Hypothalamus (tissue), 51 donors: ENCODE measurements around the gene SNHG17.
A peak's percentile ranks its signal among the peaks of the same experiment; 100 is the strongest.
"Not testable (repeated sequence)": the region's sequence is repeated elsewhere in the genome, so short reads cannot be mapped to it uniquely, and the experiment has no call there.

ENCODE experiments used
- DNase-seq, 51 donors: peaks; one replicate each; lab custom pipeline; 2025; lab: John Stamatoyannopoulos, UW

SNHG17 gene

DNA sequence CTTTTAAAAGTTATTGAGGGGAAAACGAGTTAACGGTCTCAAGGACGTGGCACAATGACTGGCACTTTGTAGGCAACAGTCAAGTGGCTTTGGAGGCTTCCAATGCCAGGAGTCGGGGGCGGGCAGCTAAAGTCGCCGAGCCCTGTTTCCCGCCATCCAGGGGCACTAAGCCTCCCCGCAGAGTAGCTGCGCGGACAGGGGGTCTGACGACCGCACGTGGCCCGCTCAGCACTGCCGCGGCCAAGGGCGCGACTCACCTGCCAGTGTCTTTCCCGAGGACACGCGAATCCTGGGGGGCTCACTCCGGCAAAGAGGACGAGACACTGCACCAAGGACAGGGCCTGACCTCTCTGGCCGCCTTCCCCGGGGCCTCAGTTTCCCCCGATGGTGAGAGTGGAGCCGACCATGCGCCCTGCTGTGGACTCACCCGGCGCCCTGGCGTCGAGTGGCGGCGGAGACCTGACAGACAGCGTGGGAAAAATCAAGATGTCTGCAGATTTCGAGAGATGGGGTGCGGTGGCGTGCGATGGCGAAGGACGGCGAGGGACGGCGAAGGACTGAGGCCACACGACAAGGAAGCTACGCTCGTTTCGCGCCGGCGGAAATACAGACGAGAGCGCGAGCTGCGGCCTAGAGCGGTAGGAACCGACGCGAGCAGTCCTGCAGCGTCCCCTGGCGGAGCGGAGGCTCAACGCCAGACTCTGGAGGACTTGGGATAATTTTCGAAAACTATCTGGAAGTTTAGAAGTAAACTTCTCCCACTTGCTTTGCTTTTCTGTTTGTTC lies at the start of gene SNHG17:
Gene SNHG17 (minus strand): TSS at position 559 of the 785 bp plus-strand sequence.
- DNase-seq, result peak; percentile 8 to 90 (median 76)

DNA sequence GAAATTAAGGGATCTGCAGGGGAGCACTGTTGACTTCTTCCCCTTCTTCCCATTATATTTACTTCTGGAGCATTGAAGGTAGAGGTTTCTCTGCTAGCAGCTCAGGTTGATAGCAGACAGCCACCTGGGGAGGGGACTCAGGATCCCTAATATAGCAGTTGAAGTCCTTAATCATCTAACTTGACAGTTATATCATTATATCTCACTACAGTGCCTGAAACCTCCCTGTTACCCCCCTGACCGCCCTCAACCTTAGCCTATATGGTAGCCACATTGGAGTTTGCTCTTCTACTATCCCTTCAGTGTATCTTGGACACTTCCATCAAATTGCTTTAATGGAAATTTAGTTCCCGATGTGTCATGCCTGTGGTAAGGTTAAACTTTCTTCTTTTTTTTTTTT lies 44.5 kb upstream of the SNHG17 start:
- no peak for DNase-seq

DNA sequence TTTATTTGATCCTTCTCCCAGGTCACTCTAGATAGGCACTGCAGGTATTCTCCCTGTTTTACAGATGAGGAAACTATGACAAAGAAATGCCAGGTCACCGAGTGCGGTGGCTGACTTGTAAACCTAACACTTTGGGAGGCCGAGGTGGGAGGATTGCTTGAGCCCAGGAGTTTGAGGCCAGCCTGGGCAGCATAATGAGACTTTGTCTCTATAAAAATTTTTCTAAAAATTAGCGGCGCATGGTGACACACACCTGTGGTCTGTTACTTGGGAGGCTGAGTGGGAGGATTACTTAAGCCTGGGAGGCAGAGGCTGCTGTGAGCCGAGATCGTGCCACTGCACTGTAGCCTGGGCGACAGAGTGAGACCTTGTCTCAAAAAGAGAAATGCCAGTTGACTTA lies 42.6 kb upstream of the SNHG17 start:
- DNase-seq, result no peak

DNA sequence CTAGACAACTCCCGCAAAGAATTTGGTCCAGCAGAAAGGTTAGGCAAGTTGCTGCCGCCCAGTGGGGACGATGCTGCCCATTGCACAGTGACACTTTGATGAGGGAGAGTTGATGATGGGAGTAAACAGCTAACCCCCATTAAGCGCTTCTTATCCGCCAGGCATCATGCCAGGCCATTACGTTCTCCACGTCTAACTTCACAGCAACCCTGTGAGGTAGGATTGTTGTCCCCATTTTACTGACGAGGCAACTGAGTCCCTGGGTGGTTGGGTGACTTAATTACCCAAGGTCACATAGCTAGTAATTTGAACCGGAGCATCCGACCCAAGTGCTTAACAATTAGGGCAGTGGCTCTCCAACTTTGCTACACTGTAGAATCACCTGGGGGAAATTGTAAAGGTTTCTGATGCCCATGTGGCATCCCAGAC lies 38.3 kb upstream of the SNHG17 start:
- DNase-seq, result peak in 5 of 51 donors; percentile 23 to 30 (median 27)

DNA sequence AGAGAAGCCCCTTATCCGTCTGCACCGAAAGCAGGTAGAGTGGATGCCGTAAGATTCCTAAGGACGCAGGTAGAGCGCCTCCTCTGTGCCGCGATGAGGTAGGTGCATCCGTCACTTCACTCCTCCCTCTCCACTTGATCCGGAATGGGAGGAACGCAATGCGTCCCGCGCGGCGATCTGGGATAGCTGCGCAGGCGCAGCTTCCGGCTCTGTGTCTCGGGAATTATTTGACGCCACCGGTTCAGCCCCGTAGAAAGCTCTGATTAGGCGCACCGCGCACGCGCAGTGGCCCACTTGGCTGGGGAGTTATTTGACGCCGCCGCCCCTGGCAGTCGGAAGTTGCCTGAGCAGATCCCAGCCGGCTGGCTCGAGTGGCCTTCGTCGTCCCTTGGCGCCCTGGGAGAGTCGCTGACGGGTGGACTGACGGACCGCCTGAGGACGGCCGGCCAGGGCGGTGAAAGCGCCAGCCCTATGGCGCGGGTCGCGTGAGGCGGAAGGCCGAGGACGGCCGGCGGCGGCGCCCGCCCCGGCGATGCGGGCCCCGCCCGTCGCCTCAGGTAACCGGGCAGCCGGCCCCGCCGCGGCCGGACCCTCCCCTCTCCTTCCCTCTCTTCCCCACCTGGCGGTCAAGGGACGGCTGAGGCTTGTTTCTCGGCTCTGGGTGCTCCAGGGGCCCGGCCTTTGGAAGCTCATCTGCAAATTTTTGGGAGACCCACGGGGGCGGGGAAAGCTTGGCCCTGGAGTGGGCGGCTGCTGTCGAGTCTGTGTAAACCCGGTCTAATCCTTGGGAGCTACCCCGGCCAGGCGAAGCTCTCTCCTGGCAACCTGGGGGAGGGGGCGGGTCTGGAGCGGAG lies 37.6 kb upstream of the SNHG17 start, which contains the start of gene RALGAPB:
Gene RALGAPB (plus strand): TSS at position 331 of the 854 bp plus-strand sequence. CDS start 15,590 bp downstream, outside the sequence.
- DNase-seq, result peak; percentile 80 to 99 (median 95)

DNA sequence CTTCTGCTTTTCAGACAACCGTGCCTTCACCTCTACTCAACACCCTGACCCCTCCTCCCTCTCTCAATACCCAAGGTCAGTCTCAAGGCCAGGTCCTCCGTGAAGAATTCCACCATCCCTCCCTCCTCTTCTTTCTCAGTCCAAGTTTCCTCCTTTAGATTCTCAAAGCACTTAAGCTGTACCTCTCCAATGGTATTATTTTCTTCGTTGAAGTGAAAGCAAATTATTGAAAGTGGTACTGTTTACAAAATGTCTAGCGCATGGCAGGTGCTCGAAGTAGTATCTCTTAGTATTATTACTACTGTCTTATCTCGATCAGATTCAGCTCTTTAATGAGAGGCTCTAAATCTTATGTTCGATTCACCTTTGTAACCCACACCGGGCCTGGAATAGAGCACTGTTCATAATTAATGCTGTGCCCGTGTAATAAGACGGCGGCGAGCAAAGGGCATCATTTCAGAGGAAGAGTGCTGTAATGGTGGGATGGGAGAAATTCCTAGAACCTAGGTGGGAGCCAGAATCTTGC lies 36.9 kb upstream of the SNHG17 start:
- DNase-seq, result no peak

DNA sequence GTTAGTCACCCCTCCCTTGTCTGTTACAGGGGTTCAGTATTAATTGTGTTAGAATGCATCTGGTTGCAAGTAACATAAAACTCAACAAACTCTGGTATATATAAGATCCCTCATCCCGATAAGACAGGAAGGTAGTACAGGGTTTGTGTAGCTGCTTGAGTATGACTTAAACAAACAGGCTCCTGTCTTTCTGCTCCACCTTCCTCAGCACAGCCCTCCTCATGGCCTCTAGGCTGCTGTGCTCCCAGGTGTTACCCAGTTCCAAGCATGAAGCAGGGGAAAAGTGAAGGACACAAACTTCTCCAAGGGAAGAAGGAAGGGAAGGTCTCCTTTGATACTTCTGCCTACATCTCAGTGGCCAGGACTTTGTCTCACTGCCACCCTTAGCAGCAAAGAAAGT lies 36.1 kb upstream of the SNHG17 start:
- no peak for DNase-seq

DNA sequence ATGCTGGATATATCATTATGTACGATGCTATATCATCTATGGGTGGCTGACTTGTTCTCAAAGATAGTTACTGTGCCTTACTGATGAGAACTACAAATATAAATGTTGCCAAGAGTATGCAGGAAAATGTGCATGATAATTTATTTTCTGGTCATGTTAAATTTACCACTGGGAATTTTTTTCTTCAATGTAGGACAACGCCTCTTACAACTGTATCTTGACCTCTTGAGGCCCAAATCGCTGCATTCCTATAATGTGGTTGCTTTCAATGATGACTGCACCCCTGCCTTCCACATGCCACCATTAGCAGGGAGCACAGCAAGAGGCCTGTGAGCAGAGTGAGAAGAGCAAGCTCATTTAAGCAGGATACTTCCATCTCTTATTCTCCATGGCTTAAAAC lies 31.9 kb upstream of the SNHG17 start:
- no peak for DNase-seq

DNA sequence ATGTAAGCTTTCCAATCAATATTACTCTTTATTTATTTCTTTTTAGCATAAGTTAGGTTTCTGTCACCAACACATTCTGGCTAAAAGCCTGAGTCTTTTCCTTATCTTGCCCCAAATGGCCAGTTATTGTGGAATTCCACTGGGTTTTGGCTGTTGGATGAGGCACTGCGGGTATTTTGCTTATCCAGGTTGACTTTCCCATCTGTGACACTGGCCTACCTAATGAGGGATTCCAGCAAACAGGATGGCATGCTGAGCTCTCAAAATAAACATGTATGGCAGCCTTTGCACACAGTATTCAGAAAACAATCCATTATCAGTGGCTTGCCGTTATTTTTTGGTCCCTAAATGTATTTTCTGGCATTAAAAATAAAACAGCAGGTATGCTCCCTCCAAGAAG lies 31.0 kb upstream of the SNHG17 start:
- no peak for DNase-seq

DNA sequence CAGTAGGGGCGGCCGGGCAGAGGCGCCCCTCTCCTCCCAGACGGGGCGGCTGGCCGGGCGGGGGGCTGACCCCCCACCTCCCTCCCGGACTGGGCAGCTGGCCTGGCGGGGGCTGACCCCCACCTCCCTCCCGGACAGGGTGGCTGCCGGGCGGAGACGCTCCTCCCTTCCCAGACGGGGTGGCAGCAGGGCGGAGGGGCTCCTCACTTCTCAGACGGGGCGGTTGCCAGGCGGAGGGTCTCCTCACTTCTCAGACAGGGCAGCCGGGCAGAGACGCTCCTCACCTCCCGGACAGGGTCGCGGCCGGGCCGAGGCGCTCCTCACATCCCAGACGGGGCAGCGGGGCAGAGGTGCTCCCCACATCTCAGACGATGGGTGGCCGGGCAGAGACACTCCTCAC lies 26.4 kb upstream of the SNHG17 start:
- DNase-seq, result not testable (repeated sequence)

DNA sequence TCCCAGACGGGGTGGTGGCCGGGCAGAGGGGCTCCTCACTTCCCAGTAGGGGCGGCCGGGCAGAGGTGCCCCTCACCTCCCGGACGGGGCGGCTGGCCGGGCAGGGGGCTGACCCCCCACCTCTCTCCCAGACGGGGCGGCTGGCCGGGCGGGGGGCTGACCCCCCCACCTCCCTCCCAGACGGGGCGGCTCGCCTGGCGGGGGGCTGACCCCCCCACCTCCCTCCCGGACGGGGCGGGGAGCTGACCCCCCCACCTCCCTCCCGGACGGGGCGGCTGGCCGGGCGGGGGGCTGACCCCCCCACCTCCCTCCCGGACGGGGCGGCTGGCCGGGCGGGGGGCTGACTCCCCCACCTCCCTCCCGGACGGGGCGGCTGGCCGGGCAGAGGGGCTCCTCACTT lies 26.0 kb upstream of the SNHG17 start:
- DNase-seq, result not testable (repeated sequence)

DNA sequence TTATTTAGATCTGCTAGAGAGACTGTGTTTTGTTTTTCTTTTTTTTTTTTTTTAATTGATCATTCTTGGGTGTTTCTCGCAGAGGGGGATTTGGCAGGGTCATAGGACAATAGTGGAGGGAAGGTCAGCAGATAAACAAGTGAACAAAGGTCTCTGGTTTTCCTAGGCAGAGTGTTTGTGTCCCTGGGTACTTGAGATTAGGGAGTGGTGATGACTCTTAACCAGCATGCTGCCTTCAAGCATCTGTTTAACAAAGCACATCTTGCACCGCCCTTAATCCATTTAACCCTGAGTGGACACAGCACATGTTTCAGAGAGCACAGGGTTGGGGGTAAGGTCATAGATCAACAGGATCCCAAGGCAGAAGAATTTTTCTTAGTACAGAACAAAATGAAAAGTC lies 25.5 kb upstream of the SNHG17 start:
- DNase-seq, result not testable (repeated sequence)

DNA sequence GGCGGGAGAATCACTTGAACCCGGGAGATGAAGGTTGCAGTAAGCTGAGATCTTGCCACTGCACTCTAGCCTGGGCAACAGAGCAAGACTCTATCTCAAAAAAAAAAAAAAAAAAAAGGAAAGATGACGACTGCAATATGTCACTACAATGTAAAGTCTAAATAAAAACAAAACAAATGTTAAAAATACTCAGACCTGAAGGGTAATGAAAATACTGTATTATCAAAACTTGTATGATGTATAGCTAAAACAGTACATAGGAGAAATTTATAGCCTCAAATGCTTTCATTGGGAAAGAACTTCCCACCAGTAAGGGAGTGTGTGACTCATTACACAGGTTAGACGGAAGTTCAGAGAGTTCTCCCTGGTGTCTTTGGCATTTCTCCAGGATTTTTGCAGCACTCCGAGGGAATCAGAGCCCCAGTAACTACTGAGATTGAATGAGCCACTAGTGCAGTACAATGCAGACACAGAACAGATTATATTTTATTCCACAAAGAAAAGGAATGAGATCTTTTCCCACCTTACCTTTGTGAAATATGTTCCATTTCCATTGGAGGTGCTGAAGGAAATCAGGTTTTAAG lies 25.0 kb upstream of the SNHG17 start:
- peak in 1 of 51 donors; percentile 6 for DNase-seq

DNA sequence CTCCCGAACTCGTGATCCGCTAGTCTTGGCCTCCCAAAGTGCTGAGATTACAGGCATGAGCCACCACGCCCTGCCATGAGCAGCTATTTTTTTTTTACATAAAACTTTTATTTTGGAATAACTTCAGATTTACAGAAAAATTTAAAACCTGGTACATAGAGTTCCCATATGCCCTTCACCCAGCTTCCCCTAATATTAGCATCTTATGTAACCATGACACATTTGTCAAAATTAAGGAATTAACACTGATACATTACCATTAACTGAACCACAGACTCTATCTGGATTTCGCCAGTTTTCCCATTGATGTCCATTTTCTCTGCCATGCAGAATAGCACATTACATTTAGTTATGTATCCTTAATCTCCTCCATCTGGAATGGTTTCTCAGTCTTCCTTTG lies 23.2 kb upstream of the SNHG17 start:
- no peak for DNase-seq

DNA sequence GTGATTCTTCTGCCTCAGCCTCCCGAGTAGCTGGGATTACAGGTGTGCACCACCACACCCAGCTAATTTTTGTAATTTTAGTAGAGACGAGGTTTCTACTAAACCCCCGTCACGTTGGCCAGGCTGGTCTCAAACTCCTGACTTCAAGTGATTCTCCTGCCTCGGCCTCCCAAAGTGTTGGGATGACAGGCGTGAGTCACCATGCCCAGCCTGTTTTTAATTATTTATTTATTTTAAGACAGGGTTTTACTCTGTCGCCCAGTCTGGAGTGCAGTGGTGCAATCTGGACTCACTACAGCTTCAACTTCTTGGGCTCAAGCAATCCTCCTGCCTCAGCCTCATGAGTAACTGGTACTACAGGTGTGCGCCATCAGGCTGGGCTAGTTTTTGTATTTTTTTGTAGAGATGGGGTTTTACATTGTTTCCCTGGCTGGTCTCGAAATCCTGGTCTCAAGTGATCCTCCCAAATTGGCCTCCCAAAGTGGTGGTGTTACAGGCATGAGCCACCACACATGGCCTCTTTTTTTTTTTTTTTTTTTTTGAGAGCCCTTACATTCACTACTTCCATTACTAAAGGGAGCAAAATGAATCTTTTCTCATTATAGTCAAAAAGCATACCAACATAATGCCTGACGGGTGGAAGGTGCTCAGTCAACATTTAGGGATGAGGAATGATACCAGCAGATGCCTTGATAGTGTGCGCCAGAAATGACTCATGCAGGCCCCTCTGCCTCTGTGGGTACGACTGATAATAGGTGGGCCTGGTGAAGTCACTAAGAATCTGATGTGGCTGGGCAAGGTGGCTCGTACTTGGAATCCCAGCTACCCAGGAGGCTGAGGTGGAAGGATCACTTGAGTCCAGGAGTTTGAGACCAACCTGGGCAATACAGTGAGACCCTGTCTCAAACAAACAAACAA lies 19.7 kb upstream of the SNHG17 start:
- DNase-seq, result no peak

DNA sequence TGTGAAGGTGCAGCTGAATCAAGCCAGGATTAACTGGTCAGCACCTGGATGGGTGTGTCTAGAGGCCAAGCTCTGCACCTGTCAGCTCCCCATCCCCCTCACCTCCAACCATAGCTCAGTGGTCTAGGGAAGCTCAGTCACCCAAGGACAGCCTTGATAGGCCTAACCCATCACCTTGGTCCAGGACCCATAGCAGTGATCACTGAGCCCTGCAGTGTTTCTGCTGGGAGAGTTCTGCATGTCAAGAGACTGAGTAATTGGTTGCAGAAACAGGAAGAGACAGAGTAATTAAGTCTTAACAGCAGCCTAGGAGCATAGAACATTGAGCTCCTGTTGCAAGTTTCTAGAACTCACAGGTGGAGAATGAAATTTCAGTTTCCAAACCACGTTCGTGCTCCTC lies 18.8 kb upstream of the SNHG17 start:
- peak in 1 of 51 donors; percentile 10 for DNase-seq

DNA sequence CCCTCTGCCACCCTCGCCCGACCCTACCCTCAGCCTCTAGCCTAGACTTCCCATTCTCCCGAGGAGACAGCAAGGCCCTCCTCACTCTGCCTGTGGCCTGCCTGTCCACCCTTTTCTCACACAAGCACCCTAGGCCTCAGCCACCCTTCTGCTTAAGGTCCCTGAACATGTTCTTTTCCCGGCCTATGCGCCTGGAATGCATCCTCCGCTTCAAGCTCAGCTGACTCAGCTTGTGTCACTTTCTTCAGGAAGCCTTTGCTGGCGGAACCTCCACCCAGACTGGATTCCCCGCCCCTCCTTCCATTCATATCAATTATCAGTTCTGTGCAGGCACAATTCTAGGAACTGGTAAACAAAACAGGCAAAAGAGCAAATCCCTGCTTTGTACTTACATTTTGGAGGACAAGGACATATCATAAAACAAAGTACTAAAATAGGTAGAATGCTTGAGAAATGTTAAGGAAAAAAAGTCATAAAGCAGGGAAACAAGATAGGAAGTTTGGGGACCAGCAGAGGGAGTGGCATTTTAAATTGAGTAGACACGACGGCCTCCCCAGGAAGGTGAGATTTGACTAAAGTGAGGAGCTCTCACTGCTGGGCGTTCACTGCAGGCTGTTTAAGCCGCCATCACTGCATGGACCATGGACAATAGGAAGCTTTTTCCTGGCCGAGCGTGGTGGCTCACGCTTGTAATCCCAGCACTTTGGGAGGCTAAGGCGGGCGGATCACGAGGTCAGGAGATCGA lies 17.9 kb upstream of the SNHG17 start:
- DNase-seq, result no peak

DNA sequence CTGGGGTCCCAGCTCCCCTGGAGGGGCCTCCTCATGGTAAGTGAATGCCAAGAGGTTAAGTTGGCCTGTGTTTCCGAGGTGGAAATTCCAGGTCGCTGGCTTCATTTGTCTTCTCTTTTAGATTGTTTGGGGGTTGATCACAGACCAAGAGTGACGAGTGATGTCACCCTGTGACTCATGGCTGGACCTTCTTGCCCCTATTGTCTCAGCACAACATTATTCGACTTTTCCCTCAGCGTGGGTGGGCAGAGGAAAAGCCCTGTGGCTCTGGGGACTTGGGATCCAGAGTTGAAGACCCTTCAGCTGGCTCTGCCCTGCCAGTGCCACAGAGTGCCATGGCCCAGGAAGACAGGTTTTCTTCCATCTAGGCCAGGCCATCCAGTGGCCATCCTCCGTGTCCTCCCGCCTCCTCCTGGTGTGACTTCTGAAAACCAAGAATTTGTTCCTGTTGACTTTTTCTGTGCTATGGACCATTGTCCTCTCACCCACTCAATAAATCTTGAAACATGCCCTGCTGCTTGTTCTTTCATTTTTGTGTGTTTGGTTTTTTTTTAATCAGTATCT lies 15.4 kb upstream of the SNHG17 start:
- no peak for DNase-seq

DNA sequence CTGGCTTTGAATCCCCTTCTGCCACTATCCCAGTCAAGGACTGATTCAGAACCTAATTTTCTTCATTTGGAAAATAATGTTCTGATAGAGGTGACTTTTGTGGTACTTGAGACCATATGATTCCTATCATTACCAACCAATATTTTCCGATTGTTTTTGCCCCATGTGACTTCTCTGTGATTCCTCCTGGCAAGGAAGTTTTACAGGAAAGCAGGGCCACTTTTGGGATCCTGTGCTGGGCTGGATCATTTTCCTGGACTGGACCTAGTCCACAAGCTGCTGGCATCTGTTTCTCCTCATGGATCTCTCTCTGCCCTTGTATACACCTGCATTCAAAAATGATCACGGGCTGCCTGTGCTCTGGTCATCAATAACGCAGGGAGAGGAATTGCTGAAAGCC lies 13.9 kb upstream of the SNHG17 start:
- DNase-seq, result no peak
